ENCODE measurements around the gene GRM7.

GRM7 gene

GRCh38 chr3:7588236-7588635 is 727.3 kb downstream of the GRM7 start:
- DNase-seq (ENCODE audit: low read depth): no peak
- H3K4me3 ChIP-seq (ENCODE audit: low read depth, low read length): no peak overlapping the region
- TF ChIP-seq CTCF (IDR thresholded peaks at IDR 0.05; ENCODE audit: control insufficient read depth, extremely low read depth, insufficient read depth): no peak

DNA sequence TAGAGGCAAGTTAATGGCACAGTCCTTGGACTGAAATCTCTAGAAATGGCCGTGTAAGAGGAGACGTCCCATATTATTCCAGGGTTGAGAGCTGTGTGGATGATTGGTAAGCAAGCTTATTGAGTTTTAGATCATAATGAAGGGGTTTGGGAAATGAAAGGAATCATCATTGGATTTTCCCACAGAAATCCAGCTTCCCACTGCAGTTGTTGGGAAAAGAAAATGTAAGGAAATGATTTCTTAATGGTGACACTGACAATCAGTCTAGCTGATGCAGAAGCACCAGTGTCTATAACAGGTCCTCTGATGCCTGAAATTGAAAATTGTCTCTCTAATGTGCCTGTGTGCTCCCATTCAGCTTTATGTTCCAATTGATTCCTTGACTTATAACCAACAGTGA is 728.6 kb downstream of the GRM7 start:
- no peak overlapping the region for H3K4me3 ChIP-seq (ENCODE audit: low read depth, low read length)
- TF ChIP-seq CTCF (IDR thresholded peaks at IDR 0.05; ENCODE audit: control insufficient read depth, extremely low read depth, insufficient read depth): no peak
- DNase-seq (ENCODE audit: low read depth): no peak

DNA sequence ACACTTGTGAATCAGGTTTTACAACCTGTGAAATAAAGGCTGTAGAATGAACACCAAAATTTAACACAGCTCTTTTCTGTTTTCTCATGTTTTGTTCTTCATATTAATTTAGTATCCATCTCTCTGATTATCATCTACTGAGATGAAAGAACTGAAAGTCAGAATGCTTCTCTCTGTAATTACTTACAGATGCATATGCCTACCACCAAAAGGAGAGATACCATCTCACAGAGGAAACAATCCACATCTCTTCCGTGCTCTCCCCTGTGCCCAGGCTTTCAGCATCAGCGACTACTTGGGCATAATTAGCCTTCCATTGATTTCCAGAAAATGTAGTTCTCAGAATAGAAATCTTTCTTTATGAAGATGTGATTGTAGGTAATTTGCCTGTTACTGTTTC is 741.4 kb downstream of the GRM7 start:
- no peak for TF ChIP-seq CTCF (IDR thresholded peaks at IDR 0.05; ENCODE audit: control insufficient read depth, extremely low read depth, insufficient read depth)
- no peak for DNase-seq (ENCODE audit: low read depth)
- H3K4me3 ChIP-seq (ENCODE audit: low read depth, low read length): no peak overlapping the region

GRCh38 chr3:7607083-7607482 is 746.2 kb downstream of the GRM7 start:
- DNase-seq (ENCODE audit: low read depth): no peak
- no peak for TF ChIP-seq CTCF (IDR thresholded peaks at IDR 0.05; ENCODE audit: control insufficient read depth, extremely low read depth, insufficient read depth)
- H3K4me3 ChIP-seq (ENCODE audit: low read depth, low read length): no peak overlapping the region

- H3K4me3 ChIP-seq (ENCODE audit: low read depth, low read length): no peak overlapping the region
- no peak for DNase-seq (ENCODE audit: low read depth)
- TF ChIP-seq CTCF (IDR thresholded peaks at IDR 0.05; ENCODE audit: control insufficient read depth, extremely low read depth, insufficient read depth): no peak
These were observed 746.8 kb downstream of the GRM7 start for GRCh38 chr3:7607676-7608075.

DNA sequence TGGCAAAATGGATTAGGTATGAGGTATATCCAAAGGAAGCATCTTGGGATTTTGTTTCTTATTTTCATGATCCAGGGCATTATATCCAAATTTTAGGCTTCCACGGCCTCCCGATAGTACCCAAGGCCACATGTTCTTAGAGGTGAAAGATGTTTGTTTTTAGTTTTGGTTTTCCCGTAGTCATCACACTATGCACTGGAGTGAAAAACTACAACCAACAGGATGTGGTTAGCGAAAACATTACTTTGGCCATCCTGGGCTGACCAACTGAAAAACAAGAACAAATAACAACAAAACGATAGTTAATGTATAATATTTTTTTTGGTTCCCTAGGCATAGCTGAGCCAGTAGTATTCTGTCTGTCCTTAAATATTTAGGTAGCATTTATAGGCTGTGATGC is 749.7 kb downstream of the GRM7 start:
- no peak for TF ChIP-seq CTCF (IDR thresholded peaks at IDR 0.05; ENCODE audit: control insufficient read depth, extremely low read depth, insufficient read depth)
- no peak for DNase-seq (ENCODE audit: low read depth)
- H3K4me3 ChIP-seq (ENCODE audit: low read depth, low read length): no peak overlapping the region

GRCh38 chr3:7615043-7615442 is 754.1 kb downstream of the GRM7 start:
- H3K4me3 ChIP-seq (ENCODE audit: low read depth, low read length): no peak overlapping the region
- no peak for DNase-seq (ENCODE audit: low read depth)
- TF ChIP-seq CTCF (IDR thresholded peaks at IDR 0.05; ENCODE audit: control insufficient read depth, extremely low read depth, insufficient read depth): no peak
